WTC11 (cell line): Measurements from ENCODE around the gene PPP1R26.
"Not testable (repeated sequence)": the region's sequence is repeated elsewhere in the genome, so short reads cannot be mapped to it uniquely, and the experiment has no call there.

Source experiments
- CREB1 ChIP-seq: sonication (generic); formaldehyde crosslinking; IDR thresholded peaks from 2 replicates; pipeline ENCODE4 v1.8.0; 2023; ENCODE audit warnings: mild to moderate bottlenecking, missing genetic modification reagents
- CTCF ChIP-seq: fragments of 200-600 bp; IDR thresholded peaks from 2 replicates; pipeline ENCODE4 v1.8.0; 2022; ENCODE audit warnings: antibody characterized with exemption
- ETV6 ChIP-seq: sonication (generic); formaldehyde crosslinking; IDR thresholded peaks from 2 replicates; pipeline ENCODE4 v1.8.1; 2022; ENCODE audit warnings: mild to moderate bottlenecking, missing genetic modification reagents
- NFE2L1 ChIP-seq: sonication (generic); formaldehyde crosslinking; IDR thresholded peaks from 2 replicates; pipeline ENCODE4 v1.8.1; 2023; ENCODE audit warnings: missing genetic modification reagents
- SP1 ChIP-seq: sonication (generic); formaldehyde crosslinking; conservative IDR thresholded peaks from 2 replicates; pipeline ENCODE4 v1.8.1; 2022; ENCODE audit warnings: missing genetic modification reagents
- TEAD4 ChIP-seq: sonication (generic); formaldehyde crosslinking; IDR thresholded peaks from 2 replicates; pipeline ENCODE4 v1.8.0; 2022; ENCODE audit warnings: mild to moderate bottlenecking, missing genetic modification reagents
- USF2 ChIP-seq: sonication (generic); formaldehyde crosslinking; IDR thresholded peaks from 2 replicates; pipeline ENCODE4 v1.8.1; 2023; ENCODE audit warnings: mild to moderate bottlenecking, missing genetic modification reagents, moderate library complexity
- ZNF281 ChIP-seq: sonication (generic); formaldehyde crosslinking; IDR thresholded peaks from 2 replicates; pipeline ENCODE4 v1.8.0; 2023; ENCODE audit warnings: mild to moderate bottlenecking, missing genetic modification reagents
- TF ChIP-seq, protein P1 (sequence below): fragments of 250-450 bp; sonication (Bioruptor Pico); IDR thresholded peaks from 2 replicates; pipeline ENCODE4 v1.9.0; 2021; ENCODE audit warnings: mild to moderate bottlenecking
- TF ChIP-seq, protein P2 (sequence below): sonication (generic); formaldehyde crosslinking; conservative IDR thresholded peaks from 2 replicates; pipeline ENCODE4 v1.8.1; 2022; ENCODE audit warnings: mild to moderate bottlenecking, missing genetic modification reagents

DNA sequence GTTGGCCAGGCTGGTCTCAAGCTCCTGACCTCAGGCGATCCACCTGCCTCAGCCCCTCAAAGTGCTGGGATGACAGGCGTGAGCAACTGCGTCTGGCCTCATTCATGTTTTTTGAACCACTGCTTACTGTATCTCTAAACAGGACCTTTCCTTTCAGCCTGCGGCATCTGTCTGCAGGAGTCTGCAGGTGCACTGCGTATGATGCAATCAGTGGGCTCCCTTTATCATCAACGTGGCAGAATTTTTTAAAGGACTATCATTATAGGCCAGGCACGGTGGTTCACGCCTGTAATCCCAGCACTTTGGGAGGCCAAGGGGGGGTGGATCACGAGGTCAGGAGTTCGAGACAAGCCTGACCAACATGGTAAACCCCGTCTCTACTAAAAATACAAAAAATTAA lies 30.1 kb upstream of the PPP1R26 start:
- TF ChIP-seq NFE2L1 (CRISPR knock-in tag); SP1; CTCF; TEAD4 (CRISPR knock-in tag); CREB1 (CRISPR knock-in tag); ETV6 (CRISPR knock-in tag); ZNF281; USF2: not testable (repeated sequence)
- TF ChIP-seq, protein P1, sequence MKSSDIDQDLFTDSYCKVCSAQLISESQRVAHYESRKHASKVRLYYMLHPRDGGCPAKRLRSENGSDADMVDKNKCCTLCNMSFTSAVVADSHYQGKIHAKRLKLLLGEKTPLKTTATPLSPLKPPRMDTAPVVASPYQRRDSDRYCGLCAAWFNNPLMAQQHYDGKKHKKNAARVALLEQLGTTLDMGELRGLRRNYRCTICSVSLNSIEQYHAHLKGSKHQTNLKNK (CRISPR knock-in tag), result not testable (repeated sequence)
- TF ChIP-seq, protein P2, sequence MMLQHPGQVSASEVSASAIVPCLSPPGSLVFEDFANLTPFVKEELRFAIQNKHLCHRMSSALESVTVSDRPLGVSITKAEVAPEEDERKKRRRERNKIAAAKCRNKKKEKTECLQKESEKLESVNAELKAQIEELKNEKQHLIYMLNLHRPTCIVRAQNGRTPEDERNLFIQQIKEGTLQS (CRISPR knock-in tag), result not testable (repeated sequence)
